Smooth muscle cell (in vitro differentiated cells): Measurements from ENCODE around the gene ADAMTS12. TPM values are rescaled to one million over a fixed set of nuclear protein-coding genes. Genes with fewer than 3 reads are reported as not detected.

Source experiments
- DNase-seq: peaks from one replicate; lab custom pipeline; 2025; ENCODE audit not compliant: unreplicated experiment; lab: John Stamatoyannopoulos, UW
- H2AFZ ChIP-seq: fragments of 200-600 bp; sonication (generic); 2 replicates; pipeline ENCODE4 v1.6.0; 2016; ENCODE audit warnings: antibody characterized with exemption, low read depth, mild to moderate bottlenecking
- H3F3A ChIP-seq: fragments of 200-600 bp; sonication (generic); 2 replicates; pipeline ENCODE4 v1.6.0; 2017; ENCODE audit warnings: antibody characterized with exemption, low read depth
- H3K27ac ChIP-seq: fragments of 200-600 bp; sonication (generic); 2 replicates; pipeline ENCODE4 v1.5.1; 2016; ENCODE audit warnings: low read depth, mild to moderate bottlenecking
- H3K27me3 ChIP-seq: fragments of 200-600 bp; sonication (generic); 2 replicates; pipeline ENCODE4 v1.6.1; 2016; ENCODE audit warnings: low read depth, mild to moderate bottlenecking
- H3K36me3 ChIP-seq: fragments of 200-600 bp; sonication (generic); 2 replicates; pipeline ENCODE4 v1.5.1; 2016; ENCODE audit warnings: low read depth
- H3K4me1 ChIP-seq: fragments of 200-600 bp; sonication (generic); 2 replicates; pipeline ENCODE4 v1.5.1; 2016; ENCODE audit warnings: low read depth
- H3K4me2 ChIP-seq: fragments of 200-600 bp; sonication (generic); 2 replicates; pipeline ENCODE4 v1.6.0; 2016; ENCODE audit warnings: mild to moderate bottlenecking
- H3K4me3 ChIP-seq: fragments of 200-600 bp; sonication (generic); 2 replicates; pipeline ENCODE4 v1.5.1; 2016; ENCODE audit warnings: mild to moderate bottlenecking
- H3K79me2 ChIP-seq: fragments of 200-600 bp; sonication (generic); 2 replicates; pipeline ENCODE4 v1.6.0; 2016; ENCODE audit warnings: low read depth, mild to moderate bottlenecking
- H3K9ac ChIP-seq: fragments of 200-600 bp; sonication (generic); 2 replicates; pipeline ENCODE4 v1.6.0; 2016; ENCODE audit warnings: low read depth
- H3K9me3 ChIP-seq: fragments of 200-600 bp; sonication (generic); replicated peaks from 2 replicates; pipeline ENCODE4 v1.5.1; 2016; ENCODE audit warnings: low read depth
- H4K20me1 ChIP-seq: fragments of 200-600 bp; sonication (generic); 2 replicates; pipeline ENCODE4 v1.6.0; 2016; ENCODE audit warnings: low read depth
- WGBS: methylation state at CpG from one replicate; pipeline ENCODE4 v1.1.7; 2016; ENCODE audit warnings: low lambda C conversion rate; 5-methylcytosine and 5-hydroxymethylcytosine counted together
- polyA plus RNA-seq: library from polyadenylated mRNA; unstranded; fragments of >200 nt; fragmentation: Nextera tagmentation; extraction: Ambion mirVana; gene quantifications from 2 replicates; pipeline ENCODE4 v1.2.1, GENCODE V29; 2016
- total RNA-seq: library from RNA; depleted of rRNA; stranded (reverse); fragments of >200 nt; gene quantifications from 2 replicates; pipeline ENCODE4 v1.2.3, GENCODE V29; 2014
- TF ChIP-seq, protein P1 (sequence below): fragments of 200-600 bp; sonication (generic); IDR thresholded peaks from 2 replicates; pipeline ENCODE4 v1.5.1; 2017; ENCODE audit warnings: borderline replicate concordance, mild to moderate bottlenecking, antibody characterized with exemption; ENCODE audit not compliant: insufficient read depth, poor library complexity, severe bottlenecking

The ADAMTS12 gene
- total and polyA plus RNA-seq, 2 experiments from 2014 or later, result 34.3 to 84.9 TPM

- H3K27ac ChIP-seq, result peak overlapping the region; percentile 82
- H4K20me1 ChIP-seq, result no peaks in the 10 kb centered on the region
- no peak overlapping the region for H3K4me2 ChIP-seq
- no peaks in the 10 kb centered on the region for H3F3A ChIP-seq
- H3K36me3 ChIP-seq, result peaks cover 4% of the 10 kb centered on the region
- no peaks in the 10 kb centered on the region for H3K4me1 ChIP-seq
- peaks cover 7% of the 10 kb centered on the region for H3K9me3 ChIP-seq
- H2AFZ ChIP-seq, result no peak overlapping the region
- TF ChIP-seq, protein P1, sequence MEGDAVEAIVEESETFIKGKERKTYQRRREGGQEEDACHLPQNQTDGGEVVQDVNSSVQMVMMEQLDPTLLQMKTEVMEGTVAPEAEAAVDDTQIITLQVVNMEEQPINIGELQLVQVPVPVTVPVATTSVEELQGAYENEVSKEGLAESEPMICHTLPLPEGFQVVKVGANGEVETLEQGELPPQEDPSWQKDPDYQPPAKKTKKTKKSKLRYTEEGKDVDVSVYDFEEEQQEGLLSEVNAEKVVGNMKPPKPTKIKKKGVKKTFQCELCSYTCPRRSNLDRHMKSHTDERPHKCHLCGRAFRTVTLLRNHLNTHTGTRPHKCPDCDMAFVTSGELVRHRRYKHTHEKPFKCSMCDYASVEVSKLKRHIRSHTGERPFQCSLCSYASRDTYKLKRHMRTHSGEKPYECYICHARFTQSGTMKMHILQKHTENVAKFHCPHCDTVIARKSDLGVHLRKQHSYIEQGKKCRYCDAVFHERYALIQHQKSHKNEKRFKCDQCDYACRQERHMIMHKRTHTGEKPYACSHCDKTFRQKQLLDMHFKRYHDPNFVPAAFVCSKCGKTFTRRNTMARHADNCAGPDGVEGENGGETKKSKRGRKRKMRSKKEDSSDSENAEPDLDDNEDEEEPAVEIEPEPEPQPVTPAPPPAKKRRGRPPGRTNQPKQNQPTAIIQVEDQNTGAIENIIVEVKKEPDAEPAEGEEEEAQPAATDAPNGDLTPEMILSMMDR, result no peak
- DNase-seq, result no peak
- no peaks in the 10 kb centered on the region for H3K27me3 ChIP-seq
- H3K79me2 ChIP-seq, result peaks cover 8% of the 10 kb centered on the region
- no peak overlapping the region for H3K4me3 ChIP-seq
- H3K9ac ChIP-seq, result peak overlapping the region; percentile 49
Measured at GRCh38 chr5:33691856-33692255, 199.9 kb downstream of the ADAMTS12 start.

DNA sequence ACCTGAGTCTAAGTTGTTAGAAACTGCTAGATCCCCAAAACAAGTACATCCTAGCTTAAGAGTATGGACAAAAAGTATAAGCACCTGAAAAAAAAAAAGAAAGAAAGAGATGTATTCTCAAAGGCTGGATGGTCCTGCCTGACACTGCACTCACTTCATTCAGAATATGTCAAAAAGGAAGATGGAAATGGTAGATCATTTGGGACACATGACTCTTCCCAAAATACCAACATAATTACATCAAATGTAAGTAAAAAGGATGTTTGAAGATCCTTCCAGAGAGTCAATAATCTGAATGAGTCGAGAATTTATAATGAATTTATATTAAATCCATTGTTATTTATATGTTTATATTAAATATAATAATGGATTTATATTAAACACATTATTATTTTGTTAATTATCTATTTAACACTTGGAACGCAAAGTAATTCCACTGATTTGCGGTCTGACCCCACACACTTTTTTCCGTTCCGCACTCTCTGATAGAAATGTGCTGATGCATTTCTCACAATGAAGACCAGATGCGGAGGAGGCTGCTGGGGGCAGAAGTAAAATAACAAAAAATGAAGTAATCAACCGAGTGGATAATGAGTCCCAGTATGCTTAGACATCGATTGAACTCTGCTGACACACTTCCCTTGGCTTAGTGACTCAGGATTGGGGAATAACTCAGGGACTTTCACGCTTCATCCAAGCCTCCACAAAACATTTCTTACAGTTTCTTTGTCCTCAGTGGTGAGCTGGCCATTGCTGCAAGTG, 201.2 kb downstream of the ADAMTS12 start:
- H4K20me1 ChIP-seq, result peaks cover under 1% of the 10 kb centered on the region
- peak overlapping the region; percentile 42 for H3K4me2 ChIP-seq
- no peak overlapping the region for H3K9ac ChIP-seq
- DNase-seq, result no peak
- TF ChIP-seq, protein P1, result no peak
- H3K27ac ChIP-seq, result peak overlapping the region; percentile 82
- H3K4me1 ChIP-seq, result no peaks in the 10 kb centered on the region
- no peaks in the 10 kb centered on the region for H3F3A ChIP-seq
- H2AFZ ChIP-seq, result no peak overlapping the region
- 45% methylated on average over 9 of the region's 9 CpGs for WGBS
- H3K9me3 ChIP-seq, result peaks cover 7% of the 10 kb centered on the region
- peaks cover 4% of the 10 kb centered on the region for H3K36me3 ChIP-seq
- H3K79me2 ChIP-seq, result peaks cover 8% of the 10 kb centered on the region
- no peaks in the 10 kb centered on the region for H3K27me3 ChIP-seq
- H3K4me3 ChIP-seq, result no peak overlapping the region

DNA sequence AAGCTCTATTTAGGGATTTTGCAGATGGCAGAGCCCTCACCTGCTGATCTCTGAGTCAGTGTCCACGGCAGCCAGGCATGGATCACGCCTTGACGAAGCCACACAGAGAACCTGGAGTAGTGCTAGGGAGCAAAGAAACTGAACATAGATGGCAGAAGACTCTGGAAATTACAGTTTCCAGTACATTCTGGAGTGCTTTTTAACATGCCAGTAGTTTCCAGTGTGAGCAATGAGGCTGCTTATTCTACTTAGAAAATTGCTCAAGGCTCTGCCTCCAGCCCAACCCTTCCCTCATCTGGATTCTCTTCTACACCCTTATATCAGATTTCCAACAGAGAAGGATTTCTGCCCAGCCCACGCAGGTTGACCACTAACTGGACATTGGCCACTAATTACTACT, 203.3 kb downstream of the ADAMTS12 start:
- TF ChIP-seq, protein P1, result no peak
- Histone ChIP-seq H3K27me3 (no peaks in the 10 kb centered on the region), H3K27ac (no peak overlapping the region), H2AFZ (no peak overlapping the region), H3F3A (no peaks in the 10 kb centered on the region), H3K9ac (no peak overlapping the region), H3K36me3 (peaks cover 2% of the 10 kb centered on the region), H3K4me2 (no peak overlapping the region), H4K20me1 (peaks cover 7% of the 10 kb centered on the region), H3K4me3 (no peak overlapping the region), H3K9me3 (no peaks in the 10 kb centered on the region), H3K79me2 (peaks cover 2% of the 10 kb centered on the region), H3K4me1 (no peaks in the 10 kb centered on the region)
- no peak for DNase-seq
- 82% methylated on average over 4 of the region's 4 CpGs for WGBS

GRCh38 chr5:33688066-33688465, 203.7 kb downstream of the ADAMTS12 start:
- no peak overlapping the region for H3K4me2 ChIP-seq
- TF ChIP-seq, protein P1, result no peak
- H3F3A ChIP-seq, result no peaks in the 10 kb centered on the region
- no peaks in the 10 kb centered on the region for H3K9me3 ChIP-seq
- H3K79me2 ChIP-seq, result no peaks in the 10 kb centered on the region
- no peak overlapping the region for H3K4me3 ChIP-seq
- H2AFZ ChIP-seq, result no peak overlapping the region
- no peaks in the 10 kb centered on the region for H3K4me1 ChIP-seq
- H3K36me3 ChIP-seq, result no peaks in the 10 kb centered on the region
- WGBS, result 83% methylated on average over 3 of the region's 3 CpGs
- no peak for DNase-seq
- H4K20me1 ChIP-seq, result peaks cover 7% of the 10 kb centered on the region
- no peak overlapping the region for H3K9ac ChIP-seq
- H3K27me3 ChIP-seq, result no peaks in the 10 kb centered on the region
- H3K27ac ChIP-seq, result no peak overlapping the region
